ENCODE results near the gene EP400. TPM values are rescaled to one million over a fixed set of nuclear protein-coding genes. Genes with fewer than 3 reads are reported as not detected.

EP400 gene
- total RNA-seq, 1 donor from 2014 or later = 41.4 TPM

DNA sequence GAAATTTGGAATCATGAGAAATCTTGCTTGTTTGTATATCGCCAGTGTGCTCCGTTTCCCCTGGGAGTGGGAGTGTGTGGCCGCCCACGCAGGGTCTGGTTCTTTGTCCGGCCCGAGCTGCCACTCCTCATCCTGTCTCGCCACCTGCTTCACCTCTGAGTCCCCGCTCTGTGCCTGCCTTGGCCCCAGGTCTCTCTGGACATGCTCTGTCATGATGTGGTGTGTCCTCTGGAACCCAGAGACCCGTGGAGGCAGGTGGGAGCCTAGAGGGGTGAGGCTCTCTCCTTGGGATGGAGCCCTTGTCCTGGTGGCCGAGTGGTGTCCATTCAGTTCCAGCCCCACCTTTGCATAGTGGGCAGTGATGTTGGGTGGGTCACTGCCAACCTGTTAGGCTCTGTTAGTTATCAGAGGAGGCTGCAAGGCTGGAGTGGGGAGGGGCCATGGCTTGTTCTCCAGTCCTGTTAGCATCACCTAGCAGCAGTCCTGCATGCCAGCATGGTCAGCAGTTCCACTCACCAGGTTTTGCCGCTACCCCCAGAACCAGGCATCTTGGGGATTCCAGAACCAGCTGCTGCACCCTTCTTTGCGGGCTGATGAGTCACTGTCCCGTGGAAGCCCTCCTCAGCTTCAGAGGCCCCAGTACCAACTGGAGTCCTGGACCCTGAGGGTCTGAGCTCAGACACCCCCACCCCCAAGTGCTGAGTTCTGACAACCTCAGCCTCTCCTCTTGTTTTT is 76.5 kb downstream of the EP400 start:
- Histone ChIP-seq H3K4me1 (no peaks in the 10 kb centered on the region), H3K36me3 (peaks cover 99% of the 10 kb centered on the region), H3K9me3 (no peaks in the 10 kb centered on the region), H3K27me3 (no peaks in the 10 kb centered on the region), H3K4me3 (no peak overlapping the region), H3K27ac (no peak overlapping the region)
- ATAC-seq (no peak), DNase-seq (peak; percentile 40)
- intact Hi-C loops (cut with DNase I) = no loop called here
- TF ChIP-seq, protein P1, sequence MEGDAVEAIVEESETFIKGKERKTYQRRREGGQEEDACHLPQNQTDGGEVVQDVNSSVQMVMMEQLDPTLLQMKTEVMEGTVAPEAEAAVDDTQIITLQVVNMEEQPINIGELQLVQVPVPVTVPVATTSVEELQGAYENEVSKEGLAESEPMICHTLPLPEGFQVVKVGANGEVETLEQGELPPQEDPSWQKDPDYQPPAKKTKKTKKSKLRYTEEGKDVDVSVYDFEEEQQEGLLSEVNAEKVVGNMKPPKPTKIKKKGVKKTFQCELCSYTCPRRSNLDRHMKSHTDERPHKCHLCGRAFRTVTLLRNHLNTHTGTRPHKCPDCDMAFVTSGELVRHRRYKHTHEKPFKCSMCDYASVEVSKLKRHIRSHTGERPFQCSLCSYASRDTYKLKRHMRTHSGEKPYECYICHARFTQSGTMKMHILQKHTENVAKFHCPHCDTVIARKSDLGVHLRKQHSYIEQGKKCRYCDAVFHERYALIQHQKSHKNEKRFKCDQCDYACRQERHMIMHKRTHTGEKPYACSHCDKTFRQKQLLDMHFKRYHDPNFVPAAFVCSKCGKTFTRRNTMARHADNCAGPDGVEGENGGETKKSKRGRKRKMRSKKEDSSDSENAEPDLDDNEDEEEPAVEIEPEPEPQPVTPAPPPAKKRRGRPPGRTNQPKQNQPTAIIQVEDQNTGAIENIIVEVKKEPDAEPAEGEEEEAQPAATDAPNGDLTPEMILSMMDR (IDR thresholded peaks at IDR 0.05) = no peak

DNA sequence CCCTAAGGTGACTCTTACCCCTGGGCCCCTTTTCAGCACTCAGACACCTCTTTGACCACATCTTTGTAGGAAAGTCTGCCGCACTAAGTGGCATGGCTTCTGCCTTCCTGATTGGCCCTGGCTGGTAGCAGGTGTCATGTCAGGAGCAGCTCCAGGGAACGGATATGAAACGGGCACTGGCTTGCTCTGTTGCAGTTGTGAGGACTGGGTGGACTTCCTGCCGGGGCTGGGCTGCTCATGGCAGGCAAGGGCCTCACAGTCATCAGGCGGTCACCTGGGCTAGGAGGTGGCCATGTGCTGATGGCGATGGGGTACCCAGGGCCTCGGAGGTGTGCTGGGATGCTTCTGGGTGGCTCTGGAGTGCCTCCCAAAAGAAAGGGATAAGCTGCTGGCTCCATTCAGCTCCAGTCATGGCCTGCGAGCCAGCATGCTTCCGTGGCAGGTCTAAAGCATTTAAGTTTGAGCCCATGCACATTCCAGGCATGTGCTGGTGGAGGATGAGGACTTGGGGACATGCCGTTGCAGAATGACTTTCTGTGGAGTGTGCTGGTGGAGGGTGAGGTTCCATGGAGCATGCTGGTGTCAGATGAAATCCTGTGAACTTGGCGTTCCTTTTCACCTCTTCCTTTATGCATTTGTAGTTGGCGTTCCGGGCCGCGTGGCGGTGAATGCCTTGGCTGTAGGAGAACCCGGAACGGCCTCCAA is 77.2 kb downstream of the EP400 start:
- H3K4me1 ChIP-seq = no peaks in the 10 kb centered on the region
- H3K9me3 ChIP-seq = no peaks in the 10 kb centered on the region
- intact Hi-C loops (cut with DNase I) = no loop called here
- H3K4me3 ChIP-seq = no peak overlapping the region
- TF ChIP-seq, protein P1 (IDR thresholded peaks at IDR 0.05) = no peak
- H3K27ac ChIP-seq = no peak overlapping the region
- DNase-seq (peak; percentile 55), ATAC-seq (no peak)
- H3K36me3 ChIP-seq = peaks cover 99% of the 10 kb centered on the region
- no peaks in the 10 kb centered on the region for H3K27me3 ChIP-seq

DNA sequence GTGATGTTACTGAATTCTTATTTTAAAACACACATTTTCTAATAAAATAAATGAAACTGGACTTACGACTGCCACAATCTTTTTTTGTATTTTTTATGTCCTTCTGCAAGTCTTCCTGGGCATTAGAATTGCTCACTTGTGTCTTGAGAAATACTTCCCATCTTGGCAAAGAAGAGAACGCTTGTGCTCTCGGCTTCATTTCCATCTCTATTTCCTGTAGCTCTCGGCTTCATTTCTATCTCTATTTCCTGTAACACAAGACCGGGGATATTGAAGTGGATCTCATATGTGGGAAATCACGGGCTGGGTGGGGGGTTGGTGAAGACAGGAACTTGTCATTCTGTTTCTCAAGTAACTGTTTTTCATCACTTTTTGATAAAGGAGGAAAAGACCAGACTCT is 77.9 kb downstream of the EP400 start:
- TF ChIP-seq, protein P1 (IDR thresholded peaks at IDR 0.05) = no peak
- Histone ChIP-seq H3K27me3 (no peaks in the 10 kb centered on the region), H3K4me3 (no peak overlapping the region), H3K27ac (no peak overlapping the region), H3K9me3 (no peaks in the 10 kb centered on the region), H3K36me3 (peaks cover 99% of the 10 kb centered on the region), H3K4me1 (no peaks in the 10 kb centered on the region)
- ATAC-seq (no peak), DNase-seq (no peak)
- intact Hi-C loops (cut with DNase I) = no loop called here

DNA sequence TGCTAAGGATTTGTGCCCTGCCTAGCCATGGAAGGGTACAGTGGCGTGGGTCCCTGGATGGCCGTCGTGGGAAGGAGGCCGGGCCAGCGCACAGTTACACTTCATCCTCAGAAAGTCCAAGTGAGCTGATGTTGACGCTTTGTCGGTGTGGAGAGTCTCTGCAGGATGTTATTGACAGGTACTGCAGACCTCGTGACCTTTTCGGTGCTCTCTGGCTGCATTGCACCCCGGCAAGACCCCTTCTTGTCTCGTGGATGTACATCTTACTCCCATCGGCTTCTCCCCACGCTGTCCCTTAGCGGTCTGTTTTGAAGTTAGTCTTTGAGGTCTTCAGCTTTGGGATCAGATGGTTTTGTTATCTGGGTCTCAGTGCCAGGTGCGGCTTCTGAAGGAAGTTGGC is 78.4 kb downstream of the EP400 start:
- Histone ChIP-seq H3K27me3 (no peaks in the 10 kb centered on the region), H3K4me1 (no peaks in the 10 kb centered on the region), H3K9me3 (no peaks in the 10 kb centered on the region), H3K36me3 (peaks cover 100% of the 10 kb centered on the region), H3K27ac (no peak overlapping the region), H3K4me3 (no peak overlapping the region)
- TF ChIP-seq, protein P1 (IDR thresholded peaks at IDR 0.05) = no peak
- intact Hi-C loops (cut with DNase I) = no loop called here
- ATAC-seq (no peak), DNase-seq (no peak)

DNA sequence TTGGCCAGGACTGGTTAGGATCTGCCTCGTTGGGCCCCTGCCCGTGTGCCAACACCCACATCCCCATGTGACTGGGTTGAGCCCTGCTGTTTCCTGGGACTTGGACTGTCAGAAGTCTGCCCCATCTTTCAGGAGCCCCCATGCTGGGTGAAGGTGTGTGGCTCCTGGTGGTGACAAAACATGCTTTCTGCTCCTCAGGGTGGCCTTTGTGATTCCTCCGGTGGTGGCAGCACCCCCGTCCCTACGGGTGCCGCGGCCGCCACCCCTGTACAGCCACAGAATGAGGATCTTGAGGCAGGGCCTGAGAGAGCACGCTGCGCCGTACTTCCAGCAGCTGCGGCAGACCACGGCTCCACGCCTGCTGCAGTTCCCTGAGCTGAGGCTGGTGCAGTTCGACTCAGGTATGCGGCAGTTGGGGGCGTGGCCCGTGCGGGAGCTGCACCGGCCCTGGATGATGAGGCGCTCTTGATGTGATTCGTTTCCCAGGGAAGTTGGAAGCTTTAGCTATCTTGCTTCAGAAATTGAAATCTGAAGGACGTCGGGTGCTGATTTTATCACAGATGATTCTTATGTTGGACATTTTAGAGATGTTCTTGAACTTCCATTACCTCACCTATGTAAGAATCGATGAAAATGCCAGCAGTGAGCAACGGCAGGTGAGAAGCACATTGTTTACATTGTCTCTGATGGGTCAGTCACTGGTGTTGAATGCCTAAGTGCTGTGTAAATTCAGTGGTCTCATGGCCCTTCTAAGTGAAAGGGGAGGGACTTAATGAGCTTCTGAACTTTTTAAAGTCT is 80.0 kb downstream of the EP400 start:
- Histone ChIP-seq H3K9me3 (no peaks in the 10 kb centered on the region), H3K27ac (no peak overlapping the region), H3K4me3 (no peak overlapping the region), H3K27me3 (no peaks in the 10 kb centered on the region), H3K36me3 (peaks cover 100% of the 10 kb centered on the region), H3K4me1 (no peaks in the 10 kb centered on the region)
- intact Hi-C loops (cut with DNase I) = no loop called here
- TF ChIP-seq, protein P1 (IDR thresholded peaks at IDR 0.05) = no peak
- DNase-seq = no peak
- ATAC-seq = no peak

Measured in upper lobe of right lung (tissue), 1 donor.